Left hindlimb (tissue), 1 donor: ENCODE results near the gene MRTFA.
"Not testable (repeated sequence)": the region's sequence is repeated elsewhere in the genome, so short reads cannot be mapped to it uniquely, and the experiment has no call there.

Experiments used
- DNase-seq: peaks from one replicate; pipeline ENCODE4 v3.0.0-alpha.2; 2018

The MRTFA gene

GRCh38 chr22:40656651-40657050, 20.1 kb upstream of the MRTFA start:
- DNase-seq = not testable (repeated sequence)

GRCh38 chr22:40655941-40656340, 19.4 kb upstream of the MRTFA start:
- peak; percentile 1 for DNase-seq

- peak; percentile 79 for DNase-seq
Observed at GRCh38 chr22:40654522-40655167, 18.1 kb upstream of the MRTFA start.

GRCh38 chr22:40653361-40653760, 16.8 kb upstream of the MRTFA start:
- DNase-seq = peak; percentile 37

- DNase-seq = peak; percentile 97
Observed at GRCh38 chr22:40651563-40652501, 15.3 kb upstream of the MRTFA start.

GRCh38 chr22:40651057-40651456, 14.5 kb upstream of the MRTFA start:
- no peak for DNase-seq

GRCh38 chr22:40648386-40648785, 11.9 kb upstream of the MRTFA start:
- DNase-seq = no peak

- DNase-seq = no peak
Observed at GRCh38 chr22:40645579-40646197, 9.2 kb upstream of the MRTFA start.

GRCh38 chr22:40642316-40642715, 5.8 kb upstream of the MRTFA start:
- no peak for DNase-seq

- DNase-seq = no peak
Observed at GRCh38 chr22:40641269-40641668, 4.8 kb upstream of the MRTFA start.

- DNase-seq = no peak
Observed at GRCh38 chr22:40638261-40638660, 1.7 kb upstream of the MRTFA start.

- DNase-seq = no peak
Observed at GRCh38 chr22:40637183-40638150, 948 bp upstream of the MRTFA start.

GRCh38 chr22:40635940-40636379, 559 bp downstream of the MRTFA start:
- no peak for DNase-seq

GRCh38 chr22:40635043-40635939, 1.2 kb downstream of the MRTFA start:
- peak; percentile 61 for DNase-seq

- DNase-seq = no peak
Observed at GRCh38 chr22:40634119-40634903, 2.2 kb downstream of the MRTFA start.

GRCh38 chr22:40633036-40633435, 3.5 kb downstream of the MRTFA start:
- no peak for DNase-seq

GRCh38 chr22:40631925-40632324, 4.6 kb downstream of the MRTFA start:
- DNase-seq = no peak

- DNase-seq = no peak
Observed at GRCh38 chr22:40628354-40629042, 8.0 kb downstream of the MRTFA start.

- DNase-seq = no peak
Observed at GRCh38 chr22:40627612-40628011, 8.9 kb downstream of the MRTFA start.

- DNase-seq = no peak
Observed at GRCh38 chr22:40626851-40627250, 9.7 kb downstream of the MRTFA start.
